Measurements from ENCODE around the gene TMOD4.

DNA sequence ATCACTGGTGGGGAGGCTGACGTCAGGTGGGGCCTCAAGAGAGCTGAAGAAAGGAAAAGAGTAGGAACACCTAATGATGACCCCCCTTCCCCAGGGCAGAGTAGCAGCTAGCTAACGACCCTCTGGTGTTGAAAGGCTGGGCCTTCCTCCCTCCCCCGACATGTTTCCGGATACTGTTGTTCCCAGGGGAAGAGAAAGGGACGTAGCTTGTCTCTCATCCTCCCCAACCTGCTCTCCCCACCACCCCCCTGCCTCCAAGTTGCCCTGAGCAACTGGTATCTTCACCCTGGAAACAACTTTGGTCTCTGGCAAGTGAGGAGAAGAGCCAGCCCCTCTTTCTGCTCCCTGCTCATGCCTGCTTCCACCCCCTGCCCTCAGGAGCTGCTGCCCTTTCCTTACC, 31.8 kb downstream of the TMOD4 start:
- TF ChIP-seq, protein P1, sequence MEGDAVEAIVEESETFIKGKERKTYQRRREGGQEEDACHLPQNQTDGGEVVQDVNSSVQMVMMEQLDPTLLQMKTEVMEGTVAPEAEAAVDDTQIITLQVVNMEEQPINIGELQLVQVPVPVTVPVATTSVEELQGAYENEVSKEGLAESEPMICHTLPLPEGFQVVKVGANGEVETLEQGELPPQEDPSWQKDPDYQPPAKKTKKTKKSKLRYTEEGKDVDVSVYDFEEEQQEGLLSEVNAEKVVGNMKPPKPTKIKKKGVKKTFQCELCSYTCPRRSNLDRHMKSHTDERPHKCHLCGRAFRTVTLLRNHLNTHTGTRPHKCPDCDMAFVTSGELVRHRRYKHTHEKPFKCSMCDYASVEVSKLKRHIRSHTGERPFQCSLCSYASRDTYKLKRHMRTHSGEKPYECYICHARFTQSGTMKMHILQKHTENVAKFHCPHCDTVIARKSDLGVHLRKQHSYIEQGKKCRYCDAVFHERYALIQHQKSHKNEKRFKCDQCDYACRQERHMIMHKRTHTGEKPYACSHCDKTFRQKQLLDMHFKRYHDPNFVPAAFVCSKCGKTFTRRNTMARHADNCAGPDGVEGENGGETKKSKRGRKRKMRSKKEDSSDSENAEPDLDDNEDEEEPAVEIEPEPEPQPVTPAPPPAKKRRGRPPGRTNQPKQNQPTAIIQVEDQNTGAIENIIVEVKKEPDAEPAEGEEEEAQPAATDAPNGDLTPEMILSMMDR (IDR thresholded peaks at IDR 0.05; ENCODE audit: insufficient read depth, low read length), result no peak
- TF ChIP-seq, protein P2, sequence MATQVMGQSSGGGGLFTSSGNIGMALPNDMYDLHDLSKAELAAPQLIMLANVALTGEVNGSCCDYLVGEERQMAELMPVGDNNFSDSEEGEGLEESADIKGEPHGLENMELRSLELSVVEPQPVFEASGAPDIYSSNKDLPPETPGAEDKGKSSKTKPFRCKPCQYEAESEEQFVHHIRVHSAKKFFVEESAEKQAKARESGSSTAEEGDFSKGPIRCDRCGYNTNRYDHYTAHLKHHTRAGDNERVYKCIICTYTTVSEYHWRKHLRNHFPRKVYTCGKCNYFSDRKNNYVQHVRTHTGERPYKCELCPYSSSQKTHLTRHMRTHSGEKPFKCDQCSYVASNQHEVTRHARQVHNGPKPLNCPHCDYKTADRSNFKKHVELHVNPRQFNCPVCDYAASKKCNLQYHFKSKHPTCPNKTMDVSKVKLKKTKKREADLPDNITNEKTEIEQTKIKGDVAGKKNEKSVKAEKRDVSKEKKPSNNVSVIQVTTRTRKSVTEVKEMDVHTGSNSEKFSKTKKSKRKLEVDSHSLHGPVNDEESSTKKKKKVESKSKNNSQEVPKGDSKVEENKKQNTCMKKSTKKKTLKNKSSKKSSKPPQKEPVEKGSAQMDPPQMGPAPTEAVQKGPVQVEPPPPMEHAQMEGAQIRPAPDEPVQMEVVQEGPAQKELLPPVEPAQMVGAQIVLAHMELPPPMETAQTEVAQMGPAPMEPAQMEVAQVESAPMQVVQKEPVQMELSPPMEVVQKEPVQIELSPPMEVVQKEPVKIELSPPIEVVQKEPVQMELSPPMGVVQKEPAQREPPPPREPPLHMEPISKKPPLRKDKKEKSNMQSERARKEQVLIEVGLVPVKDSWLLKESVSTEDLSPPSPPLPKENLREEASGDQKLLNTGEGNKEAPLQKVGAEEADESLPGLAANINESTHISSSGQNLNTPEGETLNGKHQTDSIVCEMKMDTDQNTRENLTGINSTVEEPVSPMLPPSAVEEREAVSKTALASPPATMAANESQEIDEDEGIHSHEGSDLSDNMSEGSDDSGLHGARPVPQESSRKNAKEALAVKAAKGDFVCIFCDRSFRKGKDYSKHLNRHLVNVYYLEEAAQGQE (IDR thresholded peaks at IDR 0.05; ENCODE audit: insufficient replicate concordance, low read depth), result no peak

Data from HL-60 (cell line).